CD14-positive monocyte (primary cell): ENCODE measurements around the gene ABTB2. TPM values are rescaled to one million over a fixed set of nuclear protein-coding genes. Genes with fewer than 3 reads are reported as not detected.
A peak's percentile ranks its signal among the peaks of the same experiment; 100 is the strongest.

Experiments used
- DNase-seq, 3 donors: peaks; one replicate each; pipeline ENCODE4 v3.0.0-alpha.2; 2011 to 2022
- H2AFZ ChIP-seq: 2 replicates; pipeline ENCODE4 v1.6.0; 2012; ENCODE audit warnings: mild to moderate bottlenecking, low read depth, low read length, inconsistent platforms; ENCODE audit not compliant: insufficient read depth, poor library complexity, severe bottlenecking
- H3K27ac ChIP-seq, 2 donors: 1 replicate in 1 of 2; 2 replicates in 1 of 2; pipeline ENCODE4 v1.5.1; 2012 to 2013; ENCODE audit warnings: low read length in 2 of 2, control low read depth in 1 of 2, inconsistent platforms in 1 of 2, low read depth in 1 of 2, mild to moderate bottlenecking in 1 of 2
- H3K27me3 ChIP-seq, 2 donors: one replicate each; pipeline versions ENCODE4 v1.6.0 to v1.6.1; 2011 to 2013; ENCODE audit warnings: low read length in 2 of 2; ENCODE audit not compliant: control insufficient read depth in 2 of 2, insufficient read depth in 2 of 2
- H3K36me3 ChIP-seq, 2 donors: replicated peaks in 1 of 2; 1 replicate in 1 of 2; 2 replicates in 1 of 2; pipeline versions ENCODE4 v1.5.1 to v1.6.1; 2012 to 2013; ENCODE audit warnings: low read length in 2 of 2, control low read depth in 1 of 2, inconsistent platforms in 1 of 2, mild to moderate bottlenecking in 1 of 2; ENCODE audit not compliant: insufficient read depth in 2 of 2, control insufficient read depth in 1 of 2
- H3K4me1 ChIP-seq, 2 donors: 1 replicate in 1 of 2; 2 replicates in 1 of 2; pipeline versions ENCODE4 v1.5.1 to v1.6.1; 2012 to 2013; ENCODE audit warnings: low read length in 2 of 2, control low read depth in 1 of 2, inconsistent platforms in 1 of 2, mild to moderate bottlenecking in 1 of 2, moderate library complexity in 1 of 2; ENCODE audit not compliant: insufficient read depth in 2 of 2, control insufficient read depth in 1 of 2
- H3K4me2 ChIP-seq: replicated peaks from 2 replicates; pipeline ENCODE3; 2012; ENCODE audit warnings: low read length, moderate library complexity, mild to moderate bottlenecking; ENCODE audit not compliant: poor library complexity, severe bottlenecking; ENCODE audit errors: extremely low read depth
- H3K4me3 ChIP-seq, 3 experiments: fragments of 200-600 bp in 1 of 3; sonication (generic) in 1 of 3; replicated peaks in 1 of 3; 1 replicate in 2 of 3; 2 replicates in 1 of 3; pipeline ENCODE4 v1.5.1; 2011 to 2013; ENCODE audit warnings: low read length in 3 of 3, mild to moderate bottlenecking in 3 of 3, control low read depth in 2 of 3, low read depth in 2 of 3, inconsistent platforms in 1 of 3, moderate library complexity in 1 of 3
- H3K79me2 ChIP-seq: 2 replicates; pipeline ENCODE4 v1.6.0; 2012; ENCODE audit warnings: mild to moderate bottlenecking, control low read depth, inconsistent platforms, low read length, moderate library complexity; ENCODE audit not compliant: insufficient read depth
- H3K9ac ChIP-seq: 2 replicates; pipeline ENCODE4 v1.6.0; 2017; ENCODE audit warnings: low read length, mild to moderate bottlenecking; ENCODE audit not compliant: insufficient read depth, poor library complexity, severe bottlenecking
- H3K9me3 ChIP-seq, 2 donors: replicated peaks in 1 of 2; 1 replicate in 1 of 2; 2 replicates in 1 of 2; pipeline versions ENCODE4 v1.5.1 to v1.6.1; 2012 to 2013; ENCODE audit warnings: low read length in 2 of 2, control low read depth in 1 of 2; ENCODE audit not compliant: control insufficient read depth in 1 of 2, insufficient read depth in 1 of 2
- H4K20me1 ChIP-seq: 2 replicates; pipeline ENCODE4 v1.6.0; 2012; ENCODE audit warnings: mild to moderate bottlenecking, low read length, control low read depth, moderate library complexity; ENCODE audit not compliant: insufficient read depth
- H3K27ac Mint-ChIP-seq, 7 donors: one replicate each; pipeline ENCODE4 v1.8.0; 2020; ENCODE audit warnings: mild to moderate bottlenecking in 7 of 7, mixed read lengths in 7 of 7, moderate library complexity in 6 of 7, inconsistent platforms in 2 of 7
- H3K27me3 Mint-ChIP-seq, 3 donors: one replicate each; pipeline ENCODE4 v1.8.0; 2021 to 2022; ENCODE audit warnings: low read depth in 3 of 3, mild to moderate bottlenecking in 3 of 3, mixed read lengths in 3 of 3, moderate library complexity in 3 of 3, inconsistent platforms in 1 of 3
- H3K36me3 Mint-ChIP-seq, 2 donors: one replicate each; pipeline ENCODE4 v1.8.0; 2020; ENCODE audit warnings: mixed read lengths in 2 of 2, inconsistent platforms in 1 of 2, mild to moderate bottlenecking in 1 of 2
- H3K4me1 Mint-ChIP-seq: one replicate; pipeline ENCODE4 v1.8.0; 2020; ENCODE audit warnings: mild to moderate bottlenecking, mixed read lengths
- H3K4me3 Mint-ChIP-seq, 2 donors: one replicate each; pipeline ENCODE4 v1.8.0; 2020; ENCODE audit warnings: mild to moderate bottlenecking in 2 of 2, mixed read lengths in 2 of 2, moderate library complexity in 1 of 2
- H3K9me3 Mint-ChIP-seq, 7 donors: one replicate each; pipeline ENCODE4 v1.8.0; 2020 to 2022; ENCODE audit warnings: mixed read lengths in 7 of 7, mild to moderate bottlenecking in 6 of 7, moderate library complexity in 6 of 7, inconsistent platforms in 2 of 7
- CTCF ChIP-seq: fragments of 200-600 bp; IDR thresholded peaks from one replicate; pipeline ENCODE4 v1.8.0; 2022; ENCODE audit warnings: antibody characterized with exemption, mild to moderate bottlenecking
- WGBS: methylation state at CpG from one replicate; pipeline ENCODE4 v1.1.5; 2013; ENCODE audit warnings: missing lambda C conversion rate; ENCODE audit not compliant: insufficient coverage; 5-methylcytosine and 5-hydroxymethylcytosine counted together
- intact Hi-C, 2 donors: fragments of 100-400 bp; cut with micrococcal nuclease; formaldehyde crosslinking; loops; one replicate each; pipeline versions ENCODE4 v1.15.0 to v1.15.1; 2023
- polyA plus RNA-seq, 3 donors: library from polyadenylated mRNA; depleted of rRNA in 1 of 3; unstranded in 2 of 3; stranded (reverse) in 1 of 3; fragments of 300-500 nt in 2 of 3; fragments of >200 nt in 1 of 3; fragmentation: Illumina TruSeq in 2 of 3; gene quantifications; 1 replicate in 2 of 3; 2 replicates in 1 of 3; pipeline ENCODE4 v1.2.3, GENCODE V29; 2012 to 2021

The ABTB2 gene
- polyA plus RNA-seq, 3 donors, result 0.25 to 1.7 (median 0.26) TPM

- TF ChIP-seq CTCF, result no peak
- Mint-ChIP-seq H3K27ac (no peak overlapping the region), H3K4me3 (no peak overlapping the region), H3K9me3 (no peaks in the 10 kb centered on the region), H3K27me3 (peaks cover 0 to 4% (median 4%) of the 10 kb centered on the region in 3 donors), H3K36me3 (no peaks in the 10 kb centered on the region), H3K4me1 (peaks cover 33% of the 10 kb centered on the region)
- Histone ChIP-seq H3K4me3 (no peak overlapping the region), H3K27me3 (no peaks in the 10 kb centered on the region), H3K9me3 (no peaks in the 10 kb centered on the region), H4K20me1 (no peaks in the 10 kb centered on the region), H3K4me2 (no peak overlapping the region), H2AFZ (no peak overlapping the region), H3K4me1 (peaks cover 24 to 29% of the 10 kb centered on the region in 2 donors), H3K79me2 (no peaks in the 10 kb centered on the region), H3K27ac (no peak overlapping the region), H3K9ac (no peak overlapping the region), H3K36me3 (no peaks in the 10 kb centered on the region)
- no peak for DNase-seq
- intact Hi-C loops, result no loop called here
- WGBS, result no CpG with 5 or more reads among the region's 6 CpGs
Observed at GRCh38 chr11:34313099-34313517, 44.7 kb downstream of the ABTB2 start.

- Histone ChIP-seq H3K27me3 (no peaks in the 10 kb centered on the region), H3K9ac (no peak overlapping the region), H3K79me2 (no peaks in the 10 kb centered on the region), H4K20me1 (no peaks in the 10 kb centered on the region), H3K4me1 (peaks cover 27 to 33% of the 10 kb centered on the region in 2 donors), H3K9me3 (no peaks in the 10 kb centered on the region), H3K36me3 (no peaks in the 10 kb centered on the region), H3K4me2 (no peak overlapping the region), H3K27ac (no peak overlapping the region), H2AFZ (no peak overlapping the region), H3K4me3 (no peak overlapping the region)
- Mint-ChIP-seq H3K36me3 (no peaks in the 10 kb centered on the region), H3K9me3 (no peaks in the 10 kb centered on the region), H3K27ac (peak overlapping the region in 2 of 7 donors; percentile 42 to 43), H3K4me3 (no peak overlapping the region), H3K27me3 (peaks cover 0 to 4% (median 2%) of the 10 kb centered on the region in 3 donors), H3K4me1 (peaks cover 33% of the 10 kb centered on the region)
- WGBS, result 95% methylated on average over 2 of the region's 4 CpGs
- intact Hi-C loops, result no loop called here
- TF ChIP-seq CTCF, result no peak
- no peak for DNase-seq
Observed at GRCh38 chr11:34311126-34311525, 46.7 kb downstream of the ABTB2 start.
